GM13977 (cell line): ENCODE results near the gene PNKD.

Source experiments
- DNase-seq: peaks from one replicate; pipeline ENCODE4 v3.0.0; 2012; ENCODE audit warnings: low spot score
- in situ Hi-C: fragments of 300-500 bp; cut with MboI; formaldehyde crosslinking; loops from one replicate; pipeline ENCODE4 v1.12.0; 2022; ENCODE audit warnings: low sequenced_read_pairs, low pct_unique_long_range_greater_than_20kb, mixed read lengths, inconsistent platforms; ENCODE audit not compliant: unreplicated experiment
- TF ChIP-seq, protein P1 (sequence below): IDR thresholded peaks from 2 replicates; pipeline ENCODE4 v1.5.1; 2012; ENCODE audit warnings: mild to moderate bottlenecking, control low read depth; ENCODE audit not compliant: insufficient read depth; ENCODE audit errors: extremely low read depth, missing control alignments

The PNKD gene

DNA sequence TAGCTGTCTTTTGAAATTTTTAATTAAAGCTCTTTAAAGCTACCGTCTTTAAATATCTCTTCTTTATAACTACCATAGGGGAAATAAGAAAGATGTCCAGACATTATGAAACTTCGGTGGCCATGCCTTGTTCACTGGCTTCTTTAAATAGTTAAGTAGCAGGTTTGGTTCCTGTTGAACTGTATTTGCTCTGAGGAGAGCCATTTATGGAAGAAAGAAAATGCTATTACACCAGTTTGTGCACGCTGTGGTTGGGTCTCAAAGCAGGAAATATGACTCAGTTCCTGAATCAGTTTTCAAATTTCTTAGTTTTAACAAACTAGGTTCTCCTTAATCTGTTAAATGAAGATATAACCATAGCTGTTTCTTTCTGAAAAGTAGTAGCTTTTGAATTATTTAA, 41.1 kb upstream of the PNKD start:
- in situ Hi-C loops: no loop called here
- TF ChIP-seq, protein P1, sequence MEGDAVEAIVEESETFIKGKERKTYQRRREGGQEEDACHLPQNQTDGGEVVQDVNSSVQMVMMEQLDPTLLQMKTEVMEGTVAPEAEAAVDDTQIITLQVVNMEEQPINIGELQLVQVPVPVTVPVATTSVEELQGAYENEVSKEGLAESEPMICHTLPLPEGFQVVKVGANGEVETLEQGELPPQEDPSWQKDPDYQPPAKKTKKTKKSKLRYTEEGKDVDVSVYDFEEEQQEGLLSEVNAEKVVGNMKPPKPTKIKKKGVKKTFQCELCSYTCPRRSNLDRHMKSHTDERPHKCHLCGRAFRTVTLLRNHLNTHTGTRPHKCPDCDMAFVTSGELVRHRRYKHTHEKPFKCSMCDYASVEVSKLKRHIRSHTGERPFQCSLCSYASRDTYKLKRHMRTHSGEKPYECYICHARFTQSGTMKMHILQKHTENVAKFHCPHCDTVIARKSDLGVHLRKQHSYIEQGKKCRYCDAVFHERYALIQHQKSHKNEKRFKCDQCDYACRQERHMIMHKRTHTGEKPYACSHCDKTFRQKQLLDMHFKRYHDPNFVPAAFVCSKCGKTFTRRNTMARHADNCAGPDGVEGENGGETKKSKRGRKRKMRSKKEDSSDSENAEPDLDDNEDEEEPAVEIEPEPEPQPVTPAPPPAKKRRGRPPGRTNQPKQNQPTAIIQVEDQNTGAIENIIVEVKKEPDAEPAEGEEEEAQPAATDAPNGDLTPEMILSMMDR: no peak
- peak; percentile 75 for DNase-seq

DNA sequence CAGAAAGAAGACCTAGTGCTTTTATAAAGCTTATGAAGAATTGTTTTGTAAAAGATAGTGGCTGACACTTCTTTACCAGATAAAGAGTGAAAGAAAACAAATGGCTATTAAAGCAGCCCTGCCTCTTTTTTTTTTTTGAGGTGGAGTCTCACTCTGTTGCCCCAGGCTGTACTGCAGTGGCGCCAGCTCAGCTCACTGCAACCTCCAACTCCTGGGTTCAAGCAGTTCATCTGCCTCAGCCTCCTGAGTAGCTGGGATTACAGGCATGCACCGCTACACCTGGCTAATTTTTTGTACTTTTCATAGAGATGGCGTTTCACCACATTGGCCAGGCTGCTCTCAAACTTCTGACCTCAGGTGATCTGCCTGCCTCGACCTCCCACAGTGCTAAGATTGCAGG, 40.5 kb upstream of the PNKD start:
- TF ChIP-seq, protein P1: no peak
- DNase-seq: no peak
- in situ Hi-C loops: no loop called here

DNA sequence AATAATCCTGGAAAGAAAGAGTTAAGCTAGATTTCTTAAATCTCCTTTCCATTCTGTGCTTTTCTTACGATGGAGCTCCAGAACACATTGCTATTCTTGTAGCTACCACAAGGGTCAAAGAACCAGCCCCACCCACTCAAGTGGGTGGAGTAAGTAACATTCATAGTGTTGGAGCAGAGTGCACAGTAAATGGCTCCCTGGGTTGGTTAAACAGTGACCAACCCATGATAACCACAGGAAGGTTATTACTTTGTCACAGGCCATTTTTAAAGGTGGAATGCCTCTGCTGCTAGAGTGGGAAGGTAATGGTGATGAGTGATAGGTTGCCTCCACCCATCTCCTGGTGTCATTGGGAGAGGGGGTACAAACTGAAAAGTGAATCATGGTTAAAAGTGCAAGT, 39.4 kb upstream of the PNKD start:
- in situ Hi-C loops: no loop called here
- DNase-seq: no peak
- TF ChIP-seq, protein P1: peak; percentile 8

DNA sequence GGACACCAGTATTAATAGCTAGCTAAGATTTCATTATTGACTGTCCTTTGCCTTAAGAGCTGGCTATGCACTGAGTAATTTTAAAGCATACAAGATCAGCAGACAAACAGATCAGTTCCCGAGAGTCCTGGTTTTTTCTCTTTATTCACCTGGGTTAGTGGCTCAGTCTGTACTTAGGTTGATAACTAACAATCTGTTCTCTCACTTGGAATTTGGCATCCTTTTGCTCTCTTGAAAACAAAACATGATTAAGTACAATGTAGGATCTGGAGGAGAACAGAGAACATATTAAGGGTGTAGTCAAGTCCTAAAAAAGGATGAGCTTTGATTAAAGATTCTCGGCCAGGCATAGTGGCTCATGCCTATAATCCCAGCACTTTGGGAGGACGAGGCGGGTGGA, 36.8 kb upstream of the PNKD start:
- in situ Hi-C loops: no loop called here
- TF ChIP-seq, protein P1: no peak
- no peak for DNase-seq

DNA sequence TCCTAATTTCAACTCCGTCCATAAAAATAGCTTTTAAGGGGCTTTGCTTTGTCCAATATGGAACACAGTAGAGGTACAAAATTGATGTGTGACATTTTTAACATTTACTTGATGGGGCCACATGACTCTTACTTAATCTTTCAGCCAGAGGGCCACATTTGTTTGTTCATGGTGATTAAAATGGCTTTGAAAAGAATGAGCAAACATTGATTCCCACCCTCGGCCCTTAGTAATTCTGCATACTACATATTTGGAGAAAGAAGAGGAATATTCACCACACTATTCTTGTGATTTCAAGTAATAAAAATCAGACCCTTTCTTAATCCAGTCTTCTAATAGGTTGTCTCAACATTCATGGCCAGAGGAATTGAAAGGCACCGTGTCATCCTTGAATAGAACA, 35.8 kb upstream of the PNKD start:
- TF ChIP-seq, protein P1: no peak
- no peak for DNase-seq
- in situ Hi-C loops: no loop called here

DNA sequence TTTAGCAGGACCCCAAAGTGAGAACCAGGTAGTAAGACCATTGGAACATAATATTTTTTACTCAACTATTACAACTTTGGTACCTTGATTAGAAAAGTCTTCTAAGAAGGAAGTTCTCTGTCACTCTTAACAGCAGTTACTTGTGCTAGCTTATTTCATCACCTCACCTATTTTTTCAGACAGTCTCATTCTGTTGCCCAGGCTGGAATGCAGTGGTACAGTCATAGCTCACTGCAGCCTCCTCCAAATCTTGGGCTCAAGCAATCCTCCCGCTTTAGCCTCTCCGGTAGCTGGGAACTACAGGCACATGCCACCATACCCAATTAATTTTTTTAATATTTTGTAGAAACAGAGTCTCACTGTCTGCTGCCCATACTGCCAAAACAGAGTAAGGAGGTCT, 35.3 kb upstream of the PNKD start:
- TF ChIP-seq, protein P1: no peak
- no peak for DNase-seq
- in situ Hi-C loops: no loop called here

DNA sequence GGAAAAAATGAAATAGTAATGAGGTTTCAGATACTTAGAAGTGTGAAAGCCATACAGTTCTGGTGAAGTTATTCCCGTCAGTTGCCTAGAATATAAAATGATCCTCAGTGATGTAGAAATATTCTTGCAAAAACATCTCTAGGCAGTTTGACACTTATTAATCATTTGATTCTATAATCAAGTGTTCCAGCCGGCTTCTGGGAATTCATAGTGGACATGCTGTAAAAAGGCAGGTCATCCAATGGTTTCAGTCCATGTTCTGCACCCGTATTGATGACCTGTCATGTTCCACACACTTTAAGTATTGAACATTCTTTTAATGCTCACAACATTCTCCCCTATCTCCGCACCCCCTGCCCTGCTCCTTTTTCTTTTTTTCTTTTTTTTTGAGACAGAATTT, 33.5 kb upstream of the PNKD start:
- TF ChIP-seq, protein P1: no peak
- DNase-seq: no peak

More for the DNA sequence above, 33.5 kb upstream of the PNKD start:
- in situ Hi-C loops: no loop called here
